GM21786 (cell line): ENCODE data around the gene CRAMP1.
"Not testable (repeated sequence)": the region's sequence is repeated elsewhere in the genome, so short reads cannot be mapped to it uniquely, and the experiment has no call there.

Experiments
- ATAC-seq: cut with Tn5 transposase; IDR thresholded peaks from one replicate; pipeline ENCODE4 v1.9.1; 2021; ENCODE audit not compliant: unreplicated experiment

The CRAMP1 gene

GRCh38 chr16:1677942-1678499 is 65.9 kb downstream of the CRAMP1 start, which contains the start of gene JPT2:
TSS of gene JPT2 (plus strand) at chr16:1678279. CDS start at chr16:1678313, 34 bp downstream.
- ATAC-seq: peak; percentile 95

- ATAC-seq: no peak
Observed at GRCh38 chr16:1678500-1679098, 66.4 kb downstream of the CRAMP1 start.

- no peak for ATAC-seq
Observed at GRCh38 chr16:1680361-1680760, 68.2 kb downstream of the CRAMP1 start.

GRCh38 chr16:1681032-1681431 is 68.9 kb downstream of the CRAMP1 start:
- no peak for ATAC-seq

GRCh38 chr16:1687427-1688316 is 75.5 kb downstream of the CRAMP1 start:
- no peak for ATAC-seq

- ATAC-seq: no peak
Observed at GRCh38 chr16:1688807-1689560, 76.8 kb downstream of the CRAMP1 start.

- ATAC-seq: no peak
Observed at GRCh38 chr16:1689853-1690252, 77.7 kb downstream of the CRAMP1 start.

GRCh38 chr16:1690810-1691209 is 78.7 kb downstream of the CRAMP1 start:
- no peak for ATAC-seq

- ATAC-seq: no peak
Observed at GRCh38 chr16:1691276-1691675, 79.1 kb downstream of the CRAMP1 start.

GRCh38 chr16:1691956-1692355 is 79.8 kb downstream of the CRAMP1 start:
- no peak for ATAC-seq

GRCh38 chr16:1696863-1697262 is 84.7 kb downstream of the CRAMP1 start:
- no peak for ATAC-seq

GRCh38 chr16:1698680-1699079 is 86.5 kb downstream of the CRAMP1 start:
- ATAC-seq: no peak

GRCh38 chr16:1700246-1700645 is 88.1 kb downstream of the CRAMP1 start:
- no peak for ATAC-seq

GRCh38 chr16:1701216-1701878 is 89.2 kb downstream of the CRAMP1 start:
- no peak for ATAC-seq

- not testable (repeated sequence) for ATAC-seq
Observed at GRCh38 chr16:1705324-1705687, 93.1 kb downstream of the CRAMP1 start.

- peak; percentile 74 for ATAC-seq
Observed at GRCh38 chr16:1705688-1706385, 93.7 kb downstream of the CRAMP1 start, which contains the start of gene MAPK8IP3. TSS of gene MAPK8IP3 (plus strand) at chr16:1706195. CDS start at chr16:1706340, 145 bp downstream.

- ATAC-seq: peak; percentile 16
Observed at GRCh38 chr16:1706386-1707192, 94.4 kb downstream of the CRAMP1 start.

- ATAC-seq: no peak
Observed at GRCh38 chr16:1707193-1707790, 95.1 kb downstream of the CRAMP1 start.
